HG02840 (cell line): ENCODE measurements around the gene ABHD6.
A peak's percentile ranks its signal among the peaks of the same experiment; 100 is the strongest.
"Not testable (repeated sequence)": the region's sequence is repeated elsewhere in the genome, so short reads cannot be mapped to it uniquely, and the experiment has no call there.

Experiments used
- ATAC-seq: cut with Tn5 transposase; IDR thresholded peaks from one replicate; pipeline ENCODE4 v1.9.1; 2021; ENCODE audit warnings: mild to moderate bottlenecking, moderate library complexity, moderate number of reproducible peaks; ENCODE audit not compliant: unreplicated experiment, low FRiP score

The ABHD6 gene, protein sequence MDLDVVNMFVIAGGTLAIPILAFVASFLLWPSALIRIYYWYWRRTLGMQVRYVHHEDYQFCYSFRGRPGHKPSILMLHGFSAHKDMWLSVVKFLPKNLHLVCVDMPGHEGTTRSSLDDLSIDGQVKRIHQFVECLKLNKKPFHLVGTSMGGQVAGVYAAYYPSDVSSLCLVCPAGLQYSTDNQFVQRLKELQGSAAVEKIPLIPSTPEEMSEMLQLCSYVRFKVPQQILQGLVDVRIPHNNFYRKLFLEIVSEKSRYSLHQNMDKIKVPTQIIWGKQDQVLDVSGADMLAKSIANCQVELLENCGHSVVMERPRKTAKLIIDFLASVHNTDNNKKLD

DNA sequence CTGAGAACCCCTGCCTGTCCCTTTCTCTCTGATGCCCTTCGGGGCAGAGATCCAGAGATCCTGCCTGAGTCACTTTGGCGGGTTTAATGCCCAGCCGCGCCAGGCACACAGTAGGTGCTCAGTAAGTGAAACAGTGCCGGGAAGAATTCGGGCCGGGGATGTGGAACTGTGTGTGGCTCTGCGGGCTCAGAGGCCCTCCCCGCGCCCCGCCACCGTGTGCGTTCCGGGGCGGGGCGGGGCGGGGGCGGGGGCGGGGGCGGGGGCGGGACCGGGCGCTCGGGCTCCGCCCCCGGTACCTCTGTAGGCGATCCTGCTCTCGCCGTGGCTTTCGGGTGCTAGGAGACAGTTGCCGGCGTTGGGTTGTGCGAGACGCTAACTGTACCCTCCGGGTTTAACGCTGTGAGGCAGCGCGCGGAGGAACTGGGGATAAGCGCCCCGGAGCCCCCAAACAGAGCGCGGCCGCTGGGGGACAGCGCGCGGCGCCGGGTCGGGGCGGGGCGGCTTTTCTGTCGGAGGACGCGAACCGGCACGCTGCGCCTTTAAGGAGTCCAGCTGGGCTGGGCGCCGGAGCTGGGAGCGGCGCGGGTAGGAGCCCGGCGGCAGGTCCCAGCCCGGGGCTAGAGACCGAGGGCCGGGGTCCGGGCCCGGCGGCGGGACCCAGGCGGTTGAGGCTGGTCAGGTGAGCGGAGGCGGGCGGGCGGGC is at the start of gene ABHD6:
ABHD6 (plus strand) TSS at position 555 of the 703 bp plus-strand sequence. CDS start 18,795 bp downstream, outside the sequence.
- peak; percentile 76 for ATAC-seq

DNA sequence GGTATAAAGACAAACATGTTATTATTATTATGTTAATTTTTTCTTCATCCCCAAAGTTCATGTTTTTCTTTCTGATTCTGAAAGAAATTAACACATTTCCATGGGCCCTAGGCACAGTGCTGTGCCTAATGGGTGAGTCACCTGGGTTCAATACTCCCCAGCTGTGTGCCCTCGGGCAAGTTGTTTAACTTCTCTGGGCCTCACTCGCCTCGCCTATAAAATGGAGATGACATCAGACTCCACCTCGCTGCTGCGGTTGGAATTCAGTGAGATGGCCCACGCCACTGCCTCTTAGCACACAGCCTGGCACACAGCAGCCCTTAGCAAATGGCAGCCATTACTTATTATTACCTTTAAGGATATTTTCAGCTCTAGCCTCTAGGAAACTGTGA is 49.4 kb upstream of the ABHD6 start:
- no peak for ATAC-seq

DNA sequence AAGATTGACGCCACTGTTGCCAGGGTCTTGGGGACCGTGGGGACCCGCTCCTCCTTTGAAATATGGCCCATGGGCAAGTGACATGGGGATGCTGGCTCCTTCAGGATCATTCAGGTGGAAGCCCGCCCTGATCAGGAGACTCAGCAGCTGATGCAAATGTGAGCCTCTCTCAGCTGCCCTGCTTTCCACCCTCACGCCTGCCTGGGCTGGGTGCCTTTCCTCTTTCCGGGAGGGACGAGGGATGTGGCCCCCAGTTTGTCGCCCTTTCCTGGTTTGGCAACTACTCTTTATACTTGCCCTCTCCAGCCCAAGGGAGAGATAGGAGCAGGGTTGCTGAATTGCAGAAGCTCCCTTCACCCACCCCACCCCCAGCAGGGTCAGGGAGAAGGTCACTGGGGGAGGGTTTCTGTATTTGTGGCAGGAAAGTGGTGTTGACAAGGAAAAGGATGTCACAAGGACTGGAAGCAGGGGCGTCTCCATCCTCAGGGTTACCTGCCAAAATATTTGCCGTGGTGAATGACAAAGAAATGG is 48.6 kb upstream of the ABHD6 start:
- no peak for ATAC-seq

DNA sequence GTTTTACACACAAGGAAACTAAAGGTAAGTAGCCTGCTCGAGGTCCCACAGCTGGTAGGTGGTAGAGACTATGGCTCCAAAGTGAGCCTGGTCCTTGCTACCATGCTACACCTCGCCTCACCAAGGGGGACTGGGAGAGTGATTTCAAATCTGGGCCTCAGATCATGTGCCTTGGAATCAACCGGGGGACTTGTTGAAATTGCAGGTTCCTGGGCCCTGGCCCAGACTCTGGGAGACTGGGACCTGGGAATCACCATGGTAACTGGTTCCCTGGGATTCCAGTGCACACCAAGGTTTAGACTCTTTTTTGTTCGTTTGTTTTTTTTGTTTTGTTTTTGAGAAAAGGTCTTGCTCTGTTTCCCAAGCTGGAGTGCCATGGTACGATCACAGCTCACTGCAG is 47.9 kb upstream of the ABHD6 start:
- no peak for ATAC-seq

DNA sequence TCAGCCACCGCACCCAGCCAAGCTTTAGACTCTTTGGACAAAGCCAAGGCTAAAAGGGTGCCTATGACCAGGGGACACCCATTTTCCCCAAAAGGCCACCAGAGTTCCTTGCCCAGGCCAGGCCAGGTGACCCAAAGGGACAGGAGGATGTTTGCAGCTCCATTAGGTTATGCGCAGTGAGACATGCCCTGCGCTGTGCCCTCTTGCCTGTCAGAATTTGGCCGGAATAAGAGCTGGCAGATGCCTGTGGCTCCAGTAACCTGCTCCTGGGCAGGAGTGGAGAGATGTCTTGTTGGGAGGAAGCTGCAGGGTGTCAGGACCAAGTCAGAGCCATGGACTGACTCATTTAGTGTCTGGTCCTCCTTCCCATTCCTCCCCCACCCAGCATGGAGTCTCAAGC is 47.3 kb upstream of the ABHD6 start:
- no peak for ATAC-seq

DNA sequence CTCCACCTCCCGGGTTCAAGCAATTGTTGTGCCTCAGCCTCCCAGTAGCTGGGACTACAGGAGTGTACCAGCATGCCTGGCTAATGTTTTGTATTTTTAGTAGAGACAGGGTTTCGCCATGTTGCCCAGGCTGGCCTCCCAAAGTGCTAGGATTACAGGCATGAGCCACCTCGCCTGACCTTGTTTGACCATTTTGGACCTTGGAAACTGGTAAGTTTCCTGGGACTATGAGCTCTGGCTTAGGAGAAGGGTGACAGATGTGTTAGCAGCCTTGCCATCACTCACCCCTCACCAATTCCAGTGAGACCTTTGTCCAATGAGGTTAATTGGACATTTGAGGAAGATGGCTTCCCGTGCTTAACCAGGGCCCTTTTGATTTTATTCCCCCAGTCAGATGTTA is 46.7 kb upstream of the ABHD6 start:
- no peak for ATAC-seq

DNA sequence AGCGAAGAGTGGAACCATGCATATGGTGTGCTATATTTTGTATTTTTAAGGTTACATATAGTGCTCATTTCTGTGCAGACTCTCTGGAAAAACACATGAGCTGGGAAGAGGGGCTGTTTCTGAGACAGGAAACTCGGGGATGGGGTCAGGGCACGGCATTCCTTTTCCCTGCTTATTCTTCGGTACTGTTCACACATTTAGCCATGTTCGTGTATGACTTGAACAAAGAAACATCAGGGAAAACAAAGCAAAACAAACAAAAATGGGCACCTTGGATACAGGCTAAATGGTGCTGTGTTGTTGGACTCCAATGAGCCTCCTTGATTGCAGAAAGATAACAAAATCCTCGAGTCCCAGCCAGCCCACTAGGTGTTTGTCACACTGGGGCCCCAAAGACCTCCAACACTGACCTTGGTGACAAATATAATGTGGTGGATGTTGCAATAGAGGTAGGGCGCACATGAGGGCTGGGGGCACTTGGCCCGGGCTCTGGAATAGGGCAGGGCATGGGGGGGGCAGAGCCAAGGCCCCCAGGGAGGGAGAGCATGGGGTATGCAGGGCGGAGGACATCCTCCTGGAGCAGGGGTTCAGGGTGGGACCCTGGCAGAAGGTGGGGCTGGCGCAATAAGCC is 46.1 kb upstream of the ABHD6 start:
- no peak for ATAC-seq

DNA sequence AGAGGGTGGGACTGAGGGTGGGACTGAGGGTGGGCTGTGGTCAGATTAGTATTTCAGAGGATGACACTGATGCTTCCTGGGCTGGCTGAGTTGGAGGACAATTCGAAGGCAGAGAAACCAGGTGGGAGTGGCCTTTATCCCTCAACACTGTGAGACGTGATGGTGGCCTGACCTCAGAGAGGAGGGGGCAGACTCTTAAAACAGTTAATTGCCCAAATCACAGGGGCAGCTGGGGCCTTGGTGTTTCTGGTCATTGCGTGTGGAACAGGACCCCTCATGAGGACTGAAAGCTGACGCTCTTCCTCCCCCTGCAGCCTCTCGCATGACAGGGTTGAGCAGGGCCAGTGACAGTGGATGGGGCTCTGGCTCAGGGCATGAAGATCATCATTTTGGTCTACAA is 45.5 kb upstream of the ABHD6 start:
- ATAC-seq, result no peak

DNA sequence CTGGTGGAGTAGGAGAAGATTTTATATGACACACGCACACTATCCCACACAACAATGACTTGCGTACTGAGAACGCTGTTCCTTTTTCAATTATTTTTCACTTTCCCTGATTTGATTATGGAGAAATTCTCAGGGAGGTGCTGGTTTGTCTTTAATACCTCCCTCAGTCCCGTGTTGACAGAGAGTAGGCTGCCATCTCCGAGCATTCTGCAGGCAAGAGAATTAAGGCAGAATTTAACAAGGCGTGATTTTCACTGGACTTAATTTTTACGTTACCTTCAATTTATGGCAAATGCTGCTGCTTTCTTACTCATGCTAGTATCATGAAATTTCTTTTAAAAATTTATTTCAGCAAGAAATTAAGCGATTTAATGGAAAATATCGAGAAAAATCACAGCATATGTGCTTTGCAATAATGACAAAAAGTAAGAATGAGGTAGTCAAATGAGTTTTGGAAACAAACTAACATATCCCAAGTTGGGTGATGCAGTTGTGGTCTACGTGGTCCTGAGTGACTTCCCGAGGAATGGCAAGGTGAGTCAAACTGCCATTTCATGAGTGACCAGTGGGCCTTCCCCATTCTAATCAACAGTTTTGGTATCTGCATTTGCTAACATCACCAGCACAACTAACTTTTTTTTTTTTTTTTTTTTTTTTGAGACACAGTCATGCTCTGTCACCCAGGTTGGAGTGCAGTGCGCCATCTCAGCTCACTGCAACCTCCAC is 43.7 kb upstream of the ABHD6 start:
- no peak for ATAC-seq

DNA sequence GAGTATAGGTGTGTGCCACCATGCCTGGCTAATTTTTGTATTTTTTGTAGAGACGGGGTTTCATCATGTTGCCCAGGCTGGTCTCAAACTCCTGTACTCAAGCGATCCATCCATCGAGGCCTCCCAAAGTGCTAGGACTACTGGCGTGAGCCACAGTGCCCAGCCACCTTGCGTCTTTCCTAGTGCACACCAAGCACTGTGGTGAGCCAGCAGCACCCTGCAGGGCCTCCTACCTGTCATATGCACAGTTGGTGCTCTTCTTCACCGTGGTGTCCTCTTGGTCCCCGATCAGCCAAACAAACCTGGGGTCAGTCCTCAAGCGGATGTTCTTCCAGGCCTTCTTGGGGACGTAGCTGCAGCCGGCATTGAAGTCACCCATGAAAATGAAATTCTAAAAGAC is 40.0 kb upstream of the ABHD6 start:
- ATAC-seq, result no peak

DNA sequence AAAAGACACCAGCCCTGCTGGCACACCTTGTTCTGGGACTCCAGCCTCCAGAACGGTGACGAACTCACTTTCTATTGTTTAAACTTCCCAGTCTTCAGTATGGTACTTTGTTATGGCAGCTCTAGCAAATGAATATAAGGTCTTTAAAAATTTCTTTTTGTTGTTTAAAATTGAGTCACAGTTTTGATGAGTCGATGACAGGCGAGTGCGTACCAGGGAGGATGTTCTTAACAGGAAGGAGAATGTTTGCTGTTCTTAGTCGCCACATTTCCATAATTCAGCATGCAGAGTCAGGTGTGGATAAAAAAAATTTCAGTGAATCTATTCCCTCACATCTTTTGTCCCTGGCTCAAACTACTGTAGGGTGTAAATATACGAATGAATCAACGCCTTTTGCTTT is 39.2 kb upstream of the ABHD6 start:
- no peak for ATAC-seq

DNA sequence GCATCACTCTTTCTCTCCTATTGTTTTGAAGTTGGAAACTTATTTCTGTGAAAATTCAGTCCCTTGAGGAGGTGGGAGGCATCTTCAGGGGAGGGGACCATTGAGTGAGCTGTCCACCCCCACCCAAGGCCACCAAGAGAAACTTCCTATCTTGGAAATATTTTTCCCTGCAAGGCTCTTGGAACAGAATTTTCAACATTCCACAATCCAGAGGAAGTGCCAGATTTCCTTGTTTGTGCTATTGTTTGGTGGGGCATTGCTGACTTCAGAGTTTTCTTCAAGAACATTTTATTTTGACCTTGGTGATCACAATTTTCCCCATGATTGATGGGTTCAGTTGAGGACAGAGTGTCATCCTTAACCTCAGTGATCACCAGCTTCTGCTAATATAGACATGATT is 38.8 kb upstream of the ABHD6 start:
- no peak for ATAC-seq

DNA sequence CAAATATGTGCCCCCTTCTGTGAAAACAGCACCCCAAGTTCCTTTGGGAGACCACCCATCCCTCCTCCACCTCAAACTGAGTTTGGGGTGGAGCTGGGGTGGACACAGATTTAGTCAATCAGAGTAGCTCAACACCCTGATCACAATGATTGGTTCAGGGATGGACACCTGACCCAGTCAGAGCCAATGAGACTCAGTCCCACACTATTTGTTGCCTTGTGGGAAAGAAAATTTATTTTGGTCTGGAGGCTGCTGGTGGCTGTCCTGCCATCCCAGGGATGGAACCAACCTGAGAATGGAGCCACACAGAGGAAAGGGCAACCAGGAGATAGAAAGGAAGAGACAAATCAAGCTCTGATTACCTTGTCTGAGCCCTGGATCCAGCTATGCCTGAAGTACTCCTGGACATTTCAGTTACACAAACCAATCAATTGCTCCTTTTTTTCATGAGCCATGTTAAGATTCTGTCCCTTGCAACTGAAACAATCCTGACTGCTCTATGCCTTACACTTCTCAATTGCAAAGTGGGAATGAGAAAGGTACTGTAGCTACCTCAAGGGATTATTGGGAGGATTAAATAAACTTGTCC is 37.4 kb upstream of the ABHD6 start:
- no peak for ATAC-seq

DNA sequence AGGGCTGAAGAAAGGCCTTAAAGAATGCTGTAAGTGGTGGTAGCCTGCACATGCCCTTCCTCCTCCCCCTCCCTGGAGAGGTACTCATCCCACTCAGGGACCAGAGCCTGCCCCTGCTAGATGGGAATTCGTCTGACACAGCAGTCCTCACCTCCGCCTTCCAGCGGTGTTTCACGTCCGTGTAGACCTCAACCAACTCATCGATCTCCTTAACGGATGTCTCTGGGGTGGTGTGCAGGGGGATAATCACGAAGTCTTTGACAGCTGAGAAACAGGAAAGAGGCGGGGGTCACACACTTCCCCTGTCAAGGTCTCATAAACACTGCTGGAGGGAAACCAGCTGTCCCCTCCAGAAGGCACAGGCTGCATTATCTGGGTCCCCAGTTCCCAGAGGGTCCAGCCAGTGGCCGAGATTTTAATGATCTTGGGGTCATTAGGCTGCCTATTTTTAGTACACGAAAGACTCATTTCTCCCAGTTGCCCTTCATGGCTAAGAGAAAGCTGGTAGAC is 36.7 kb upstream of the ABHD6 start:
- no peak for ATAC-seq

DNA sequence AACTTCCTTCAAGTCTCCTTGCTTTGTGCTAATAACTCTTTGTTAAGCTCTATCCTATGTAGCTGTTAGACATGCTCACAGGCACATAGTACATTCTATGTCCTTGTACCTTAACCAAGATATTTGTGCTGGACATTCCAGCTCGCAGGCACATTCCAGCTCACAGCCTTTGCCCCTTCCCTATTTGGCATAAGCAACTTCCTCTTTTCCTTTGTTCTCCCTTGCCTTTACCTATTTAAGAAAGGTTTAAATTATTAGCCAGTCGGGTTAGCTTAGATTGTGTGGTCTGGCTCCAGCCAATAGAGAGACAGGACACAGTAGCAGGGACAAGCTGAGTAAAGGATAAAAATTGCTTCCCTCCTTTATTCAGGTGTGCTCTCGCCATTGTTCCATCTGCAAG is 36.1 kb upstream of the ABHD6 start:
- ATAC-seq, result not testable (repeated sequence)

DNA sequence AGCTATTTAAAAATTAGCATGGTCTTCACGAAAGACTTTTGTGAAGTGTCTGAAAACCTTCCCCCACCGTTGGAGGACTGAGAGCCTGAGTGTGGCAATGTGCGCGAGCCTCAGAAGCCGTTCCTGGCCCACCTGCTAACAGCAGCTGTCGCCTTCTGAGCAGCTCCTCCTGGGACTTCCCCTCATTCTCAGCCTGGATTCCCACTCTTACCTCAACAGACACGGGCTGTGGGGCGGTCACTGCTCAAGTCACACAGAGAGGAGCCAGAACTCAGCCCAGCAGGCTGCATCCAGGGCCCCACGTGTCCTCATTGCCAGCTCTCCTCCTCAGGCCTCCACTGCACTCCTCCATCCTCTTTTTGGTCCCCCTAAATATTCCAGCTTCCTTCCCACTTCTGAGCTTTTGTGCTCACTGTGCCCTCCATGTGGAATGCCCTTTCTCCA is 34.7 kb upstream of the ABHD6 start:
- no peak for ATAC-seq

DNA sequence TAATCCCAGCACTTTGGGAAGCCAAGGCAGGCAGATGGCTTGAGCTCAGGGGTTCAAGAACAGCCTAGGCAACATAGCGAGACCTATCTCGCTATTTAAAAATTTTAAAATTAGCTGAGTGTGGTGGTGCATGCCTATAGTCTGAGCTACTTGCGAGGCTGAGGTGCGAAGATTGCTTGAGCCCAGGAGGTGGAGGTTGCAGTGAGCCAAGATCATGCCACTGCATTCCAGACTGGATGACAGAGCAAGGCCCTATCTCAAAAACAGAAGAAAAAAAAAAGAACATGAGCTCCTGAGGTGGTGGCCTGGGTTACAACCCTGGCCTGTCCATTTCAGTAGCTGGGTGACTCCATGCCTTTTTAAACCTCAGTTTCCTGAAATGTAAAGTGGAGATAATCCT is 34.1 kb upstream of the ABHD6 start:
- no peak for ATAC-seq

DNA sequence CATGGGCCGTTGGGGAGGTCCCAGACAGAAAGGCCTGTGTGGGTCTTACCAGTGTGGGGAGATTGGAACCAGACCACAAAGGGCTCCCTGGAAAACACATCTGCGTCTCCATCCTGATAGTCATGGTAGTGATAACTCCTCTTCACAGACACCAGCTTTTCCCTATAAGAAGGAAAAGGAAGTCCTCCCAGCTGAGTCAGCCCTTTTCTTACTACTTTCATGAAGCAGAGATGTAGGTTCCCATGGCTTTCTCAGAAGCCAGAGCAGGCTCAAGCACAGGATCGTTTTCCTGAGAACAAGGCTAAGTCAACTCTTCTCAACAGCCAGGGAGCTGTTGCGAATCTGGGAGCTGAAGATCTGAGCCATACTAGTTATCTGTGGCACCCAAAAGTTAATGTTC is 32.9 kb upstream of the ABHD6 start:
- no peak for ATAC-seq

DNA sequence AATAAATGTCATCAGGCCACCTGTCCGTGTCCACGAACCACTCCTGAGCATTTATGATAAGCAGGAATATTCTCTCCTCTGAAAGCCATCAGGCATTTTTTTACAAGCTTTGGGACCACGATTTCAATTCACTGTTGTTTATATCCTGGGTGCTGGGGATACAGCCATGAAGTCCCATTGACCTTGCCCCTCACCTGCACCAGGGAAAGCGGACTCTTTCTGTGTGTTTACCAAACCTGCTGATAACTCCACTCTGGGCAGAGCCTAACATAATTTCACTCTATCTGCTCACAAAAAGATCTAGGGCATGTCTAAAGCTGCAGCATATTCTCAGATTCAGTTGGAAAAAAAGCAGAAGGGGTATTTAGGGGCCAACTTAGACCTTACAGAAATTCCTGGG is 31.6 kb upstream of the ABHD6 start:
- ATAC-seq, result no peak

DNA sequence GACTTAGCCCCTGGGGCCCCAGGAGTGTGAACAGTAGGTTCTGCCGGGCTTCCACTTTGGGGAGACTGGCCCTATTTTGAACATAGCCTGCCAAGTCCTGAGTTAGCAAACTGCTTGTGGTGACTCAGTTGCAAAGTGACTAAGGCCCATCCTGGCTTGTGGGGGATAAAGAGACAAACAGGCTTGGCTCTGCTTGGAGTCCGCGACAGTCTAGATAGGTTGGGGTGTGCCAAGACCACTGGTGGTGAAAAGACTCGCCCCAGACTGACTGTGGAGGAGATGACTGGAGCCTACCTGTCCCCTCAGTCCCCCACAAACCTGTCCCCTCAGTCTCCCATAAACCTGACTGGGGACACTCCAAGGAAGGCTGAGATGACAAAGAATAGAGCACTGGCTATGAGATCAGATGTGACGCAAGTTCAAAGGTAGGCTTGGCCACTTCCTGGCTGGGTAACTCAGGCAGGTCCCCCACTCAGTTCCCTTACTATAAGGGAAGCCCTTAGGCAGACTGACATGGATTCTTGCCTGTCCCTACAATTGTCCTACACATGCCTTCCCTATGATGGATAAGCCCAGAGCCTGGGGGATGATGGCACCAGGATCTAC is 31.1 kb upstream of the ABHD6 start:
- no peak for ATAC-seq
